ENCODE data around the gene ZWILCH. TPM values are rescaled to one million over a fixed set of nuclear protein-coding genes. Genes with fewer than 3 reads are reported as not detected.

The ZWILCH gene
- total and polyA plus RNA-seq, 2 experiments from 2014 or later: 51.0 to 64.1 TPM

- DNase-seq (ENCODE audit: low spot score): no peak
- no peak overlapping the region for H3K27ac Mint-ChIP-seq
- TF ChIP-seq EZH2phosphoT487 (IDR thresholded peaks at IDR 0.05; ENCODE audit: unreplicated experiment): no peak
- Histone ChIP-seq H4K20me1 (replicated peaks; ENCODE audit: insufficient read depth) (no peaks in the 10 kb centered on the region), H3K27me3 (ENCODE audit: insufficient read depth) (no peaks in the 10 kb centered on the region), H3K9me2 (ENCODE audit: insufficient read depth) (no peaks in the 10 kb centered on the region), H3K79me2 (replicated peaks; ENCODE audit: insufficient read depth) (no peaks in the 10 kb centered on the region), H3K4me3 (no peak overlapping the region), H3F3A (replicated peaks; ENCODE audit: low read depth) (no peaks in the 10 kb centered on the region), H2AFZ (0 out of 2 replicates have a peak overlapping the region, but pooled peaks have one; percentile 14), H3K36me3 (ENCODE audit: insufficient read depth) (no peaks in the 10 kb centered on the region), H3K27ac (ENCODE audit: low read depth) (no peak overlapping the region), H3K4me1 (ENCODE audit: insufficient read depth) (no peaks in the 10 kb centered on the region), H3K4me2 (no peak overlapping the region)
- H3K4me3 Mint-ChIP-seq: no peak overlapping the region
- no peaks in the 10 kb centered on the region for H3K9me3 Mint-ChIP-seq
- H3K36me3 Mint-ChIP-seq (ENCODE audit: low read depth): no peaks in the 10 kb centered on the region
- H3K27me3 Mint-ChIP-seq (ENCODE audit: insufficient read depth, low read depth, poor library complexity): peaks cover 8% of the 10 kb centered on the region
- H3K4me1 Mint-ChIP-seq: peaks cover 2% of the 10 kb centered on the region; the same call in 2 of the 3 replicates
- no peak for ATAC-seq
Observed at GRCh38 chr15:66598095-66598815, 93.1 kb downstream of the ZWILCH start.

Small RNAs within 50 kb of the gene (microRNA-seq; reads per million reads assigned to microRNA genes)
- gene MIR4512: not detected

Small RNAs within 50 kb of the gene (small RNA-seq; reads per million reads assigned to genes)
- gene MIR4512 (ENCODE audit: low replicate concordance): not detected
- gene RF01159 (ENCODE audit: low replicate concordance): not detected
- gene SNORD16 (ENCODE audit: low replicate concordance): not detected
- gene SNORD18A (ENCODE audit: low replicate concordance): not detected
- gene SNORD18B (ENCODE audit: low replicate concordance): not detected
- gene SNORD18C (ENCODE audit: low replicate concordance): not detected

Other genes with a start within 250 kb of the ZWILCH start
- 21.8 and 35.7 TPM in 2 replicates for gene DIS3L, start 211.8 kb upstream of the ZWILCH start, total RNA-seq (2014; rRNA removed; shearing (Covaris generic))
- 7.1 and 8.9 TPM in 2 replicates for gene DIS3L, start 211.8 kb upstream of the ZWILCH start, polyA plus RNA-seq (2016; fragmentation: Nextera tagmentation; extraction: Ambion mirVana)
- gene TIPIN, start 148.6 kb upstream of the ZWILCH start, total RNA-seq (2014; rRNA removed; shearing (Covaris generic)): 25.3 and 39.0 TPM in 2 replicates
- 32.7 and 39.1 TPM in 2 replicates for gene TIPIN, start 148.6 kb upstream of the ZWILCH start, polyA plus RNA-seq (2016; fragmentation: Nextera tagmentation; extraction: Ambion mirVana)
- gene MAP2K1, start 118.4 kb upstream of the ZWILCH start, total RNA-seq (2014; rRNA removed; shearing (Covaris generic)): 68.5 and 73.9 TPM in 2 replicates
- 40.2 and 42.0 TPM in 2 replicates for gene MAP2K1, start 118.4 kb upstream of the ZWILCH start, polyA plus RNA-seq (2016; fragmentation: Nextera tagmentation; extraction: Ambion mirVana)
- 17.4 and 21.2 TPM in 2 replicates for gene SNAPC5, start 7.6 kb upstream of the ZWILCH start, total RNA-seq (2014; rRNA removed; shearing (Covaris generic))
- 41.1 and 43.2 TPM in 2 replicates for gene SNAPC5, start 7.6 kb upstream of the ZWILCH start, polyA plus RNA-seq (2016; fragmentation: Nextera tagmentation; extraction: Ambion mirVana)
- 4,842 and 6,082 TPM in 2 replicates for gene RPL4, start 471 bp upstream of the ZWILCH start, total RNA-seq (2014; rRNA removed; shearing (Covaris generic))
- gene RPL4, start 471 bp upstream of the ZWILCH start, polyA plus RNA-seq (2016; fragmentation: Nextera tagmentation; extraction: Ambion mirVana): 2,989 and 3,203 TPM in 2 replicates
- gene LCTL, start 60.7 kb downstream of the ZWILCH start, total RNA-seq (2014; rRNA removed; shearing (Covaris generic)): 2.9 and 5.6 TPM in 2 replicates
- 2.3 and 3.2 TPM in 2 replicates for gene LCTL, start 60.7 kb downstream of the ZWILCH start, polyA plus RNA-seq (2016; fragmentation: Nextera tagmentation; extraction: Ambion mirVana)
- gene SMAD6, start 196.9 kb downstream of the ZWILCH start, total RNA-seq (2014; rRNA removed; shearing (Covaris generic)): 11.9 and 15.7 TPM in 2 replicates
- 1.6 and 2.1 TPM in 2 replicates for gene SMAD6, start 196.9 kb downstream of the ZWILCH start, polyA plus RNA-seq (2016; fragmentation: Nextera tagmentation; extraction: Ambion mirVana)

Data from GM23338 (cell line).